GM08714 (cell line): ENCODE data around the gene SIX1.

Experiments
- H3K4me3 ChIP-seq: fragments of 200-500 bp; sonication (Bioruptor generic); 2 replicates; pipeline ENCODE4 v1.5.1; 2014; ENCODE audit warnings: mild to moderate bottlenecking, low read length, inconsistent platforms
- ZNF274 ChIP-seq: IDR thresholded peaks from 2 replicates; pipeline ENCODE4 v1.6.1; 2012; ENCODE audit warnings: mild to moderate bottlenecking, low read depth, low read length

Gene SIX1

DNA sequence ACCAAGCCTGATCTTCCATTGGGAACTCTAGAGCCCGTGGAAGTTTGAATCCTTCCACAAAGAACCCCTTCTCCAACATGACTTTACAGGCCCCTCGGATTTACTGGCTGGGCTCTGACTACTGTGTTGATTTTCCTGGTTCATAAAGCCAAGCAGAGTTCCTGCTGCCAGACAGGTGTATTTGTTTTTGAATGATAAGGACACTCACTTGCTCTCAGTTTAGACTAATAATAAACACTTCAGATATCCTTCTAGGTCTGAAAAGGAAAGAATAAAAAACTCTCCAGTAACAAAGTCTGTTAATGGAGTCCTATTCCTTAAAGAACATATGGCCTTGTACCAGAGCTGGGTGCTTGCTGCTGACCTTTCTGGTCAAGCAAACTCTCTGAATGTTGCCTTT is 31.0 kb downstream of the SIX1 start:
- TF ChIP-seq ZNF274 = no peak
- H3K4me3 ChIP-seq = no peak overlapping the region

DNA sequence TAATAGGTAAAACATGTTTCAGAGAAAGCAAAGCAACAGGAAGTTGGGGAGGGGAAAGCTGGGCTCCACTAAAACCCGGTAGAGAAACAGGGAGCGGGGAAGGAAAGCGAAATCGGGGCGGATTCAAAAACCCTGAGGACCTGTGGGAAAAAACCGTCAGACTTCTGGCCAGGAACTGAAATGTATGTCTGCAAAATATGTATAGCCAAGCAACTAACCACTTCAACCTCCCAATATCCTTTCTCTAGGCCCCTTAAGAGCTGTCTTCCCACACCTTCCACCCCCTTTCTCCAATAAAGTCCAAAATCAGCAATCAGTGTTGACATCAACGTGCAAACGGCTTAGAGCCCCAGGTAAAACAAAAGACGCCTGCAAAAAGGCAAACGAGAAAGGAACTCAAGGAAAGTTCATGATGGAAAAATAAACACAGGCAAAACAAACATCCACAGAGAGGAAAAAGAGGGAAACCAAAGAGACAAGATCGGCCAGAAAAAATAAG is 32.8 kb downstream of the SIX1 start:
- no peak overlapping the region for H3K4me3 ChIP-seq
- no peak for TF ChIP-seq ZNF274

DNA sequence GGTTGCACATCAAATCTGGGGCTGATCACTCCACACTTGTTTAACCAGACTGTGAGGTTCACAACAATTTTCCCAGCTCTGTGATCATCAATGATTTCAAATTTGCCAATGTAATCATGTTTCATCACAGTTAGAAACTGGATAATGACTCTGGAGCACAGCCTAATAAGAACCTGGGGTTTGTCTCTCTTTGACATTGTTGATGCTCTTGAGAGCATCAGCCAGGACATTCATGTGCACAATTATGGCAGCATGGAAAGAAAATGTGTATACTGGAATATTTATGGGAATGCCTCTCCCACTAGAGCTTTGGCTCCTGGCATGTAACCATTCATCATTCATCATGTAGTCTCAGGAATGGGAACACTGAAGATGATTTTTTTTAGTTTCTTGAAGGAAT is 47.0 kb downstream of the SIX1 start:
- TF ChIP-seq ZNF274 = no peak

DNA sequence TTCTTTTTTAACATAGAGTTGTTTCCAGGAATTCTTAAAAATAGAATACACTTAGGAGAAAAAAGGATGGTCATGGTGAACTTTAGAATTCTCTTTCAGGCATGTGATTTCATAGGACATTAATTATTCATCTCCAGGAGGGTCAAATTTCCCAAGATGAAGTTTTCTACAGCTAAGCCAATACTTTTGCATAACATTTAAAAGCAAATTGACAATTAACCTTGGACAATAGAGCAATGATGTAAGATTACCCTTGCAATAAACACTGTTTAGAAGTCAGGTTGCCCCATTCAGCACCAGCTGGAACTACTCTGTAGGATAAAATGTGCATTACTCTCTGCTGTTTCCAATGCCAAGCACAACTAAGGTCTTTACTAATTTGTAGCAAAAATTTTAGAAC is 49.5 kb downstream of the SIX1 start:
- H3K4me3 ChIP-seq = no peak overlapping the region
- TF ChIP-seq ZNF274 = no peak

More for the DNA sequence above, 47.0 kb downstream of the SIX1 start:
- no peak overlapping the region for H3K4me3 ChIP-seq

DNA sequence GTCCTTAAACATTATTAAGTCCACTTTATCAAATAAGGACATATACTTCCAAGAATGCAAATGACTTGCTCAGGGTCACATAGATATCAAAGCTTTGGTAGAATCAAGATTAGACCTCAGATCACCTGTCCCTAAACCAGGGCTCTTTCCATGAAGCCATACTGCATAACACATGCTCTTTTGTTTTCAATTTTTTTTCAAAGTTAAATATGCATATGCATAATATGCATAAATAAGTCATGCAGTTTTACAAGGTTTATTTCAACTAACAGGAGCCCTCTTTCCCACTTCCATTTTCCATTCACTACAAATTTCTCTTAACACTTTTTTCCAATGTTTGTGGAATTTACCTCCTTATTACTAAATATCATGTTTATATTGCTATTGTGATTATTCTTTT is 53.1 kb downstream of the SIX1 start:
- TF ChIP-seq ZNF274 = no peak
- H3K4me3 ChIP-seq = no peak overlapping the region

DNA sequence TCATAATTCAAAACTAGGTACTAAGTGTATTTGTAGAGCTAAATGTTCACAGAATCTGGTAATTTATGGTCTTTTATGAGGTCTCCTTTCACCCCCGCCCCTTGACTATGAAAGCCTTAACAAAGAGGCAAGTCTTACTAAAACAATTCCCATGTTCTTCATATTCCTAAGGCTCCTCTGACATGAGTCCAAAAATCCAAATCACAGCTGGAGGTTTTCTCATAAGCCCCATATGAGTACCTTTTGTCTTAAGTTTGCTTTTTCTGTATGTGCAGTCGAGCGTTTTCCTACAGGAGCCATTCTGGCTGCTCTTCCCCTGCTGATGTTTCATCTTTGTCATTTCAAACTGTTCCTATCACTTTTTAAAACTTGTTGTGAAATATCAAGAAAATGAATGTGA is 55.2 kb downstream of the SIX1 start:
- TF ChIP-seq ZNF274 = no peak
- H3K4me3 ChIP-seq = no peak overlapping the region
